Ureter (tissue), 1 donor: ENCODE results near the gene DDX4. TPM values are rescaled to one million over a fixed set of nuclear protein-coding genes. Genes with fewer than 3 reads are reported as not detected.
"Not testable (repeated sequence)": the region's sequence is repeated elsewhere in the genome, so short reads cannot be mapped to it uniquely, and the experiment has no call there.

Experiments used
- DNase-seq: peaks from one replicate; pipeline ENCODE4 v3.0.0-alpha.2; 2020; ENCODE audit warnings: low spot score
- total RNA-seq: library from RNA; stranded (reverse); gene quantifications from one replicate; pipeline ENCODE4 v1.2.4, GENCODE V29; 2023
- donor health status: DM: yes; HTN: yes; CAD: no.

The DDX4 gene
- total RNA-seq: not detected

DNA sequence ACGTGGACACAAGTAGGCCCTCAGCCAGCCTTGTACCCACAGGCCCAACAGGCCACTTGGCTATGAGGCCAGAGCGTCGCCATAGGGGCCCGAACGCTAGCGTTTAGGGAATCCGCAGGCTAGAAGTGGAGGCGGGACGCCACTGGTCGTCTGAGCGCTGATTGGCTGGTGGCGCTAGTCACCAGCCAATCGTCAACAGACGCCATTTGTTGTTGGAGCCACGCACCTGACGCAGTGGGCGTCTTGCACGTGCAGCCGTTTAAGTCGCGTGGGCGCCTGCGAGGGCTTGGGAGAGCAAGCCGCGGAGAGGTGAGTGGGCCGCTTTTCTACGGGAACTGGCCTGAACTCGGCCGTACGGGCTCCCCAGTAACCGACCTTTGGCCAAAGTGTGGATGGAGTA lies at the start of gene DDX4:
Gene DDX4, plus strand, starts transcription at position 269 of the 400 bp plus-strand sequence. CDS start 903 bp downstream, outside the sequence.
- no peak for DNase-seq

DNA sequence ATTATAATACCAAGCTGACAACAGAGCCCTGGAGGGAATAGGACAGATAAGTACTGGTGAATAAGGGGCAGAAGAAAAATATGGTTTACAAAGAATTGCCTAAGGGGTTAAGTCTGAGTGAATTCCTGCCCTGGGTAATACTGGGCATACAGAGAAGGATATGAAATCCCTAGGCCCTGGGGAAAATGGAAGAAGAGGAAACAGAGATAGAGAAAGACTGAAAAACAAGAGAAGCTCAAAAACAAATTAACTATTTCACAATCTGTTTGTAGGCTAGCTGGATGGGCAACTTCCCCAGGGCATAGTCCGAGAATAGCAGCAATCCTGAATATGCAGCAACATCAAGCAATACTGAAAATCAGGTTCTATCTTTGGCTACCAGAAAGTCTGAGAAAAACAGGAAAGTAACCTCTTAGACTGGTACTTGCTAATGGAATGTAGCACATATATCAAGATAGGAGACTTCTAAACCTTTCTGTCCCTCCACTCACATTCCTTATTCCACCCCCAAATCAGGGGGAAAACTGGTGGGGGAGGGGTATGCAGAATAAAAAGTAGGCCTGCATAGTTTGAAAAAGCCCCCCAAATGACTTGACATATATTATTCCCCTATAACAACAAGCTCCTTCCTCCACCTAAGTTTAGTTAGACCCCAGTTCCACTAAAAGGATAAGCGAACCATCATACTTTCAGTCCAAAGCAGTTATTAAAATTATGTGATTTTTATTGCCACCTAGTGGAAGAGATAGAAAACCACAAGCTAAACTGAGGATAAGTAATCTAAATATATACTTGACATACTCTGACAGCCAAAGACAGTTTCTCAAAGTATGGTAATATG lies 46.4 kb upstream of the DDX4 start:
- DNase-seq: no peak

DNA sequence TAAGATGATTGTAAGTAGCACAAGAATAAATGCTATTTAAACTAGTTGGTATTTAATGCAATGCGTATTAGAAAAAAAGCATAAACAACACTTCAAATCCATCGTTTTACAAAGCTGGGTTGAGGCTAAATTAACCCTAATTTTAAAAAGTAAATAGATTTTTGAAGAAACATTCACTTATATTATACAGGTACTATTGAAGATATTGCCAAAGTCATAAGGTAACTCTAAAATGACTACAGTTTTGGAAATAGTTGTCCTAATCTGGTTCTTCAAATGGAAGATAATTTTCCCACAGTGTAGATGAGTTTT lies 45.8 kb upstream of the DDX4 start:
- no peak for DNase-seq

DNA sequence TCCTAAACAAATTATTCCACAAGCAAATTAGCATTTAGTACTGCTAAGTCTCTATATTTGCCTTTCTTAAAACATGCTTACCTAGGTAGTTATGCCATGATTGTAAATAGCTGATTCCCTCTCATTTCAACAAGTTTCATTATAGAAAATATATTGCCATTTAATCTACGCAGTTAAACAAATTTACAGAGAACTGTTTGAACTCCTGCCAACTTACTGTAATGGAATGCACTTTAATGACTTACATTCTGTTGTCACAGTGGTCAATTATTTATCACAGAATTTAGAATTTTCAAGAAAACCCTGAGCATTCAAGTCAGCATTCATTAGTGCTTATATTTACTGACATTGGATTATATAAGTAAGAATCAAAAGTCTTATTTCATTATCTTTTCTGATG lies 45.4 kb upstream of the DDX4 start:
- DNase-seq: no peak

- no peak for DNase-seq
Observed at GRCh38 chr5:55694152-55694830, 43.6 kb upstream of the DDX4 start.

DNA sequence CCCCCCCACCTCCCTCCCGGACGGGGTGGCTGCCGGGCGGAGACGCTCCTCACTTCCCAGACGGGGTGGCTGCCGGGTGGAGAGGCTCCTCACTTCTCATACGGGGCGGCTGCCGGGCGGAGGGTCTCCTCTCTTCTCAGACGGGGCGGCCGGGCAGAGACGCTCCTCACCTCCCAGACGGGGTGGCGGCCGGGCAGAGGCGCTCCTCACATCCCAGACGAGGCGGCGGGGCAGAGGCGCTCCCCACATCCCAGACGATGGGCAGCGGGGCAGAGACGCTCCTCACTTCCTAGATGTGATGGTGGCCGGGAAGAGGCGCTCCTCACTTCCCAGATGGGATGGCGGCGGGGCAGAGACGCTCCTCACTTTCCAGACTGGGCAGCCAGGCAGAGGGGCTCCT lies 41.2 kb upstream of the DDX4 start:
- not testable (repeated sequence) for DNase-seq

- no peak for DNase-seq
Observed at GRCh38 chr5:55699041-55699688, 38.7 kb upstream of the DDX4 start.

DNA sequence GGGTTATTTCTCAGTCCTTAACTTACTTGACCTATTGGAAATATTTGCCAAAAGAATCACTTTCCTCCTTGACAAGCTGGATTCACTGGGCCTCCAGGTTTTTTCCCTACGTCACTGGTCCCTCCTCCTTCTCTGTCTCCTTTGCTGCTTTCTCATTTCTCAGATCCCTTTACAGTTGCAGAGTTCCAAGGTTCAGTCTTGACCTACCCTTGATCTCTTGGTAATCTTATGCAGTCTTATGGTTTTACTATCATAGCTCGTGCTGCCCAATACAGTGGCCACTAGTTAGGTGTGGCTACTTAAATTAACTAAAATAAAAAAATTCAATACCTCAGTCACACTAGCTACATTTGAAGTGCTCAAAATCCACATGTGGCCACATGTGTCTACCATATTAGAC lies 37.1 kb upstream of the DDX4 start:
- DNase-seq: no peak

DNA sequence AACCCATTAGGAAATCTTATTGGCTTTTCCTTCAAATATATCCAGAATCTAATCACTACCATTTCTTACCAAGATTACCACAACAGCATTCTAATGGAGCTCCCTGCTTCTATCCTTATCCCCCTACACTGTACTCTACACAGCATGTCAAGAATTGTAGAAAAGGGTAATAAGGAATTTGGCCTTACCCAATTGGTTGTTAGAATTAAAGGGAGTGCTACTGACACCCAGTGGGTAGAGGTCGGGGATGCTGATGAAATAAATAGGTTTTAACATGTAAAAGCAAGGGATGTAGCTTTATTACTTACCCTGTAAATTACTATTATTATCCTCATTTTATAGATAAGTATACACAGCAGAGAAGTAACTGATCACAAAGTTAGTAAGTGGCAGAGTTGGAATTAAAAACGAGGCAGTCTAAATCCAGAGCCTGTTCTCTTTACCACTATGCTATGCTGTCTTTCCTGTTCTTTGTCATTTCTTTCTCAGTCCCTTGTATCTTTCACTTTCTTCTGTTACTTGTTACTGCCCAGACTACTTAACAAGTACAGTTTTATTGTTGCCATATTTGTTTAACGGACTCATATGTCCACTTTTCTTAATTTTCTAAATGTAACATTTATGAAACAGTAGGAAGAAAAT lies 36.3 kb upstream of the DDX4 start:
- no peak for DNase-seq

DNA sequence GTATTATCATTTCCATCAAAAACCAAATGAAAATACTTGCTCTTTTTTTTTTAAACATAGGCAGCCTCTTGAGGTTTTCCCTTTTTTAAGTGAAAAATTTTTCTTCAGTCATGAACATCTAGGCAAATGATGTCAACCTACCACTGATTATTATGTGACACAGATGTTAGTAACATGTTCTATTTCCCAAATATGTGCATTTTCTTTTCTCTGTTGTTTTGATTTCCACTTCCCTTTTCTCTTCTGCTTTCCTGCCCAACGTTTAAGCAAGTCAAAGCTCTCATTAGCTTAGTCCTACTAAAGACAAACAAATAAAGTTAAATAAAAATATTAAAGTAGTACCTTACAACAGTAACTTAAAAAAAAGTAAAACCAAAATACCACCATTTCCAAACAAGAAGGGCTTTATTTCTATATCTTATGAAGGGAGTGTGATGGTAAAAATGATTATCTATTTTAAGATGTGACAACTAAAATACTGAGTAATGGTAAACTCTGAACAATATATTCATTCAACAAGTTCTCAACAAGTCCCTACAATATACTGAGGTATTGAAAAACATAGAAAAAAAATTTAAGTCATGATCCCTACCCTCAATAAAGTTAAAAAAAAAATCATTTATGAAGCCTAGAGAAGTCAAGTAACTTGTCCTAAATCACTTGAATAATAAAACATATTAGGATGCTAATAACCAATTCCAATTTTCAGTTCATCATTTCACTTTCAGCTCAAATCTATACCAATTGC lies 35.1 kb upstream of the DDX4 start:
- DNase-seq: no peak

DNA sequence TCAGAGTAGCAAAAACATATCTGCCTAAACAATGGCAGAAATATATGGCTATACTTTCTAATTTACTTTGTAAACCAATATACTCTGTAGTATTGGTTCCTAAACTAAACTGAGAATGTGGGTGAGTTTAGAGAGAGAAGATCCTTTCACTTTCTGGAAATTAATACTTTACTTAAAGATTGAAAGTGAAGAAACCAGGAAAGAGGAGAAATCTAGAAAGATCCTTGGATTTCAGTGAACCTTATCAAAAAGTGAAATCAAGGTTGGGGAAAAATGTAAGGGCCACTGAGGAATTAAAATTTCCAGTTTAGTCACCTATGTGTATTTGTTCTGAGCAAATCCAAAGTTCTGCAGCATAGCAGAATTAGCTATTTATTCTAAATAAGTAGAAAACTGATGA lies 31.6 kb upstream of the DDX4 start:
- DNase-seq: no peak

DNA sequence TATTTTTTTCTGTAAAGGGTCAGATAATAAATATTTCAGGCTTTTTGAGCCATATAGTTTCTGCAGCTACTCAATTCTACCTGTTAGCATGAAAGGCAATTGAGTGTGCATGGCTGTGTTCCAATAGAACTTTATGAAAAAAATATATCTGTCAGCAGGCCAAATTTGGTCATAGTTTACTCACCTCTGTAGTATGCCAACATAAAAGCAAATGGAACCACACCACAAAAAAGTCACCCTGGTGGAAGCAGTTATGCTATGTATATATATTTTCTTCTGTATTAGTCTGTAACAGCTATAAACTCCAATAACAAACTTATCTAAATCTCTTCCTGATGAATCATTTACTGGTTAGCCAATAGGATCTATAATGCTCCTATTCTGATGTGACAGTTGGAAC lies 29.1 kb upstream of the DDX4 start:
- no peak for DNase-seq

DNA sequence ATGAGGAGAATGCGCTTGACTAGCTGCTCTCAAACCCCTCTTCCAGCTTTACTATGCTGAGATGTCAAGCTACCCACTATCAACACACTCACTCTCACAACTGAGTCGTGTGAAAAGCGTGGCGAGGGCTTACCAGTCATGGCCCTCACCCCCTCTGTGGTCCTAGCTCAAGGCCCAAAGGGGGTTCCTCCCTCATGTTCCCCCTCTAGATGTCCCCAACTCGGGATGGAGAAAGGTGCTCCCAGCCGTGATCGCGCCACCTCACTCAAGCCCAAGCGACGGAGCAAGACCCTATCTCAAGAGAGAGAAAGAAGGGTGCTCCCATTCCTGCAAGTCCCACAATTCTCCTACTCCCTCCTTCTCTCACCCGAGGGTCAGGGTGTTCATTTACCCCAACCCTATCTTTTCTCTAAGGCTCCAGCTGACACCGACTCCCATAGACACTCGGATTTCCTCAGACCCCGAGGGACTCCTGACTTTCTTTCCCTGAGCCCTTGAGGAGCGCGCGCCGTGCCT lies 26.3 kb upstream of the DDX4 start:
- no peak for DNase-seq

DNA sequence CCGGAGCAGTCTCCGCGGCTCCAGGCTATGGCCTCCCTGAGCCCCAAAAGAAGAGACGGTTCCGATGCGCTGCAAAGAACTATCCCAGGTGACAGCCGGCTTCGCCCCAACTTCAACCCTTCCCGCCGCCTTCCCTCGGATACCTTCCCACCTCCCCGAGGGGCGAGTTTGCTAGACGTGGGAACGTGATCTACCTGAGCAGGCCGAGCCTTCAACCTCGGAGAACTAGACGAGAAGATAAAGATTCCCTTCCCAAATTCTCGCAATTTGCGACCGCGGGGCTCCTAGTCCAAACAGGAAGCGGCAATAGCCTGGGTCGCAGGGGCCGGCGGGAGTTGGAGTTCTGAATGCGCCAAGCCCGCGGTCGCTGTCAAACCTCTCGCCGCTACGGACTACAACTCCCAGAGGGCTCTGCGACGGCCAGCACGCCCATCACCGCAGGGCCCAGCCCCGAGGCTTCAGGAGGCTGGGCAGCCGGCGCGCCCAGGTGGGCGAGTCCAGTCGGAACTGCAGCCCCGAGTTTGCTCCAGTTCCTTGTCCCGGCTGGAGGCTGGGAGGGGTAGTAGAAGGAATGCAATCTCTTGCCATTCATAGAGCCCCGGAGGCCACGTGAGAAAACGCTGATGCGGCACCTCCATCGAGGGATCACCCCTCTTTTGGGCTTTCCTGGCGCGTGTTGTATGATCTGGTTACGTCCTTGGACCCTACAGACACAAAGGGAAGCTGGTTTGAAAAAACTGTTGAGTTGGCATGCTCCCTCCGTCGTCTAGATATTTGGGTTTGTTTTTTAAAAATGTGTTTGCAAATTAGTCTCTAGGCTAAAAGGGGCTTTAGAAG lies 25.6 kb upstream of the DDX4 start, which contains the start of gene SLC38A9:
Gene SLC38A9, minus strand, starts transcription at position 302 of the 837 bp plus-strand sequence. CDS start 14,366 bp downstream, outside the sequence.
- peak; percentile 96 for DNase-seq

- no peak for DNase-seq
Observed at GRCh38 chr5:55713871-55714270, 24.0 kb upstream of the DDX4 start.

DNA sequence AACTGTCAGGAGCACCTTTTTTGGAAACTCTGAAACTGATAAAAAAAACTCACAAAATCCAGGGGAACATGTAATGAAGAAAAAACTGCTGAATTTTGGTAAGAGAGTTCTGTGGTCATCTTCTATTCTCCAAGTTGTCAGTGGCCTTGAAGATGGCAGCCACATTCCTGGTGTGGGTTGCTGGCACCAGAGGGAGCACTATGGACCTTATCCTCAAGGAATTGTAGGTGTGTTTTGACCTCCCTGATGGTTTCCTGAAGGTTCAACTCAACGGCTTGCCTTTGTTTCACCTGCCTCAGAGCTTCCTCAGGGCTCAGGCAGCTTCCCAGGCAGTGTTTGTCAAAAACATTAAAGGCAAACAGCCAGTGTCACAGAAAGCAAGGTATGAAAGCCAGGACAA lies 23.5 kb upstream of the DDX4 start:
- no peak for DNase-seq

- DNase-seq: no peak
Observed at GRCh38 chr5:55714749-55715148, 23.1 kb upstream of the DDX4 start.

- DNase-seq: no peak
Observed at GRCh38 chr5:55715519-55716078, 22.3 kb upstream of the DDX4 start.

DNA sequence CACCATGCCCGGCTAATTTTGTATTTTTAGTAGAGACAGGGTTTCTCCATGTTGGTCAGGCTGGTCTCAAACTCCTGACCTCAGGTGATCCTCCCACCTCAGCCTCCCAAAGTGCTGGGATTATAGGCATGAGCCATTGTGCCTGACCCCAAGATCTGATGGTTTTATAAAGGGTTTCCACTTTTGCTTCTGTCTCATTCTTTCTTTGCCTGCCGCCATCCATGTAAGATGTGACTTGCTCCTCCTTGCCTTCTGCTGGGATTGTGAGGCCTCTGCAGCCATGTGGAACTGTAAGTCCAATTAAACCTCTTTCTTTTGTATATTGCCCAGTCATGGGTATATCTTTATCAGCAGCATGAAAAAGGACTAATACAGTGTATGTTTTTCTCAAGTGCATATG lies 18.8 kb upstream of the DDX4 start:
- not testable (repeated sequence) for DNase-seq

DNA sequence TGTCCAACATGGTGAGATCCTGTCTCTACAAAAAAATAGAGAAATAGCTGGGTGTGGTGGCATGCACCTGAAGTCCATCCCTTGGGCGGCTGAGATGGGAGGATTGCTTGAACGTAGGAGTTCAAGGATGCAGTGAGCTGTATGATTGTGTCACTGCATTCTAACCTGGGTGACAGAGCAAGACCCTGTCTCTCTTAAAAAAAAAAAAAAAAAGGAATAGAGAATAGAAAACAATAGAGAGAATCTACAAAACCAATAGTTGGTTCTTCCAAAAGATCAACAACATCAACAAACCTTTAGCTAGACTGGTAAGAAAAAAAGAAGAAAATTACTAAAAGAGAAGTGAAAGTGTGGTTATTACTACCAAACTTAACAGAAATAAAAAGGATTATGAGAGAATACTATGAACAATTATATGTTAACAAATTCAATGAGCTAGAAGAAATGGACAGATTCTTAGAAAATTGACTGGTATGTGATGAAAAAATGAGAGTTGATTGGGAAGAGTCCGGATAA lies 17.6 kb upstream of the DDX4 start:
- no peak for DNase-seq
